HepG2 (cell line): ENCODE data around the gene PSMA7. TPM values are rescaled to one million over a fixed set of nuclear protein-coding genes. Genes with fewer than 3 reads are reported as not detected.

ENCODE experiments used
- DRAP1 ChIP-seq: IDR thresholded peaks from 2 replicates; pipeline ENCODE4 v1.6.1; 2016; ENCODE audit warnings: missing genetic modification reagents, missing compliant biosample characterization
- ELF1 ChIP-seq: sonication (generic); formaldehyde crosslinking; IDR thresholded peaks from 2 replicates; pipeline ENCODE4 v1.4.0; 2020; ENCODE audit warnings: missing genetic modification reagents
- ERF ChIP-seq: IDR thresholded peaks from 2 replicates; pipeline ENCODE4 v1.6.1; 2018; ENCODE audit warnings: missing biosample characterization, missing genetic modification reagents
- GLMP ChIP-seq: sonication (generic); formaldehyde crosslinking; IDR thresholded peaks from 2 replicates; pipeline ENCODE4 v1.9.0; 2021; ENCODE audit warnings: missing genetic modification reagents, mild to moderate bottlenecking, borderline replicate concordance
- HDAC1 ChIP-seq: sonication (generic); formaldehyde crosslinking; IDR thresholded peaks from 2 replicates; pipeline ENCODE4 v1.5.1; 2020; ENCODE audit warnings: mild to moderate bottlenecking, missing genetic modification reagents
- SP5 ChIP-seq: IDR thresholded peaks from 2 replicates; pipeline ENCODE4 v1.6.1; 2016; ENCODE audit warnings: low read depth, borderline replicate concordance
- TBX2 ChIP-seq: sonication (generic); formaldehyde crosslinking; IDR thresholded peaks from 2 replicates; pipeline ENCODE4 v1.5.0; 2020; ENCODE audit warnings: missing genetic modification reagents, mild to moderate bottlenecking, borderline replicate concordance
- TCF7 ChIP-seq: sonication (generic); IDR thresholded peaks from 2 replicates; pipeline ENCODE4 v1.6.1; 2016; ENCODE audit warnings: antibody characterized with exemption, low read depth
- TEAD2 ChIP-seq: sonication (generic); formaldehyde crosslinking; IDR thresholded peaks from 2 replicates; pipeline ENCODE4 v1.9.0; 2021; ENCODE audit warnings: missing genetic modification reagents
- TRIM24 ChIP-seq: sonication (generic); formaldehyde crosslinking; IDR thresholded peaks from 2 replicates; pipeline ENCODE4 v1.8.0; 2022; ENCODE audit warnings: mild to moderate bottlenecking, missing genetic modification reagents
- ZFP36L2 ChIP-seq: sonication (generic); formaldehyde crosslinking; IDR thresholded peaks from 2 replicates; pipeline ENCODE4 v1.4.0; 2020; ENCODE audit warnings: missing genetic modification reagents
- ZMYM2 ChIP-seq: sonication (generic); formaldehyde crosslinking; IDR thresholded peaks from 2 replicates; pipeline ENCODE4 v1.8.0; 2022; ENCODE audit warnings: mild to moderate bottlenecking, missing genetic modification reagents
- ZNF260 ChIP-seq: sonication (generic); formaldehyde crosslinking; IDR thresholded peaks from 2 replicates; pipeline ENCODE4 v1.4.0; 2020; ENCODE audit warnings: missing genetic modification reagents, low read depth, mild to moderate bottlenecking, borderline replicate concordance
- ZNF446 ChIP-seq: sonication (generic); formaldehyde crosslinking; IDR thresholded peaks from 2 replicates; pipeline ENCODE4 v1.5.0; 2020; ENCODE audit warnings: mild to moderate bottlenecking, missing genetic modification reagents
- ZNF501 ChIP-seq: sonication (generic); formaldehyde crosslinking; IDR thresholded peaks from 2 replicates; pipeline ENCODE4 v1.5.1; 2020; ENCODE audit warnings: mild to moderate bottlenecking, moderate library complexity, missing genetic modification reagents
- ZNF569 ChIP-seq: sonication (generic); formaldehyde crosslinking; IDR thresholded peaks from 2 replicates; pipeline ENCODE4 v1.5.0; 2020; ENCODE audit warnings: mild to moderate bottlenecking, missing genetic modification reagents, moderate library complexity, borderline replicate concordance
- ZNF660 ChIP-seq: sonication (generic); formaldehyde crosslinking; IDR thresholded peaks from 2 replicates; pipeline ENCODE4 v1.5.1; 2020; ENCODE audit warnings: mild to moderate bottlenecking, low read depth, missing genetic modification reagents, borderline replicate concordance
- ZNF780A ChIP-seq: sonication (generic); formaldehyde crosslinking; IDR thresholded peaks from 2 replicates; pipeline ENCODE4 v1.8.0; 2022; ENCODE audit warnings: mild to moderate bottlenecking, missing genetic modification reagents, moderate library complexity
- polyA plus RNA-seq, 8 experiments: library from polyadenylated mRNA; depleted of rRNA in 3 of 8; stranded (reverse) in 7 of 8; unstranded in 1 of 8; fragments of >200 nt; fragmentation: Illumina TruSeq in 4 of 8; extraction: Trizol in 4 of 8; gene quantifications; 2 replicates each; pipeline versions ENCODE4 v1.2.1 to v1.2.3, GENCODE V29; 2011 to 2016; ENCODE audit warnings: low read depth in 4 of 8, missing spikeins in 1 of 8, mixed read lengths in 1 of 8; ENCODE audit not compliant: insufficient read depth in 1 of 8
- total RNA-seq, 5 experiments: library from RNA; depleted of rRNA; stranded (reverse); fragments of >200 nt; fragmentation: Illumina TruSeq; extraction: Trizol; gene quantifications; 2 replicates each; pipeline ENCODE4 v1.2.3, GENCODE V29; 2016; ENCODE audit warnings: low read depth in 1 of 5
- TF ChIP-seq, protein P1 (sequence below): sonication (generic); formaldehyde crosslinking; IDR thresholded peaks from 2 replicates; pipeline ENCODE4 v1.8.0; 2022; ENCODE audit warnings: mild to moderate bottlenecking, missing genetic modification reagents, moderate library complexity
- TF ChIP-seq, protein P2 (sequence below): sonication (generic); formaldehyde crosslinking; IDR thresholded peaks from 2 replicates; pipeline ENCODE4 v1.4.0; 2020; ENCODE audit warnings: missing genetic modification reagents, borderline replicate concordance

PSMA7 gene
- total and polyA plus RNA-seq, 2 of the 13 experiments (the other 11 are each of a cell fraction or from before 2014, with no cell fraction given), result 531 to 631 TPM

DNA sequence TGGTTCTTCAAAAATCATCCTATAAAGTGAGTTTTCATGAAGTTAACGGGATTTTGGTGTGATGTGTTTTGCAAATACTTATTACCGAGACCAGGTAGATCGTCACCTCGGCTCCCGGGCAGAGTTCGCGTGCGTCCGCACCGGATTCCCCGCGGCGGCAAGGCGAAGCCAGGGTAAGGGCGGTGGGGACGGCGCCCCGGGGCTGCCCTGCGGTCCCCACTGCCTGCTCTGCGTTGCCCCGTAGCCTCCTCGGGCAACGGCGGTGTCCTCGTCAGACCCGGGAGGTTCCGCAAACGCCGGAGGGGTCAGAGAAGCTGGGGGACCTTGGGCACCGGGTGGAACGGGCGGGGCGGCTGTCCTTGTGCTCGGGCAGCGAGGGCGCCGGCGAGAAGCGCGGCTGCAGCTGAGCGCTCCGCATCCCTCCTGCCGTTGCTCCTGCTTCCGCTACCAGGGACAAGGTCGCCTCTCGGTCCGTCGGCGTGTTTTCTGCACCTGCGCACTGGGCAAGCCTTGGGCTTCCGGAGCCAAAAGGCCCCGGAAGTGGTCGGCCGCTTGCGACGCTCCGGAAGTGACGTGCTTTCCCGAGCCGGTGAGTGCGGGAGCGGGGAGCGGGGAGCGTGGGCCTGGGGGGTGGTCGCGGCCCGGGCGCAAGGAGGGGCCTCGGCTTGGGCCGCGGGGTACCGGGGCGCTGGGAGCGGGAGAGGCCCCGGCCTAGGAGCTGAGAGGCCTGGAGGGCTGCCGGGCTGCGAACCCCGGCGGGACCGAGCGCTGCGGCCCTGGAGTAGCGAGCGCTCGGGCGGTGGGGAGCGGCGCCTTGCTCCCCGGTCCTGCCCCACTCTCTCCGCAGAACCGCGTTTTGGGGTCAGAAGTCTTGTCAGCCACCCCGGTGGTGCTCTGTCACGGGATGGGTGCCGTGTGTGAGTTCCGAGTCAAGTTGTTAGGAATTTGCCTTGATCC is 39.6 kb upstream of the PSMA7 start, which contains the start of gene MTG2 (continued):
- TF ChIP-seq ZFP36L2 (CRISPR knock-in tag) (no peak; the same call in 1 of the 2 replicates), SP5 (CRISPR knock-in tag) (peak; percentile 70; the same call in 1 of the 2 replicates), GLMP (CRISPR knock-in tag) (peak; percentile 33; the same call in 1 of the 2 replicates), TCF7 (no peak), TBX2 (CRISPR knock-in tag) (peak; percentile 98), ZNF660 (no peak), ERF (CRISPR knock-in tag) (peak; percentile 100), ZNF501 (peak; percentile 100), ZNF446 (peak; percentile 11; the same call in 1 of the 2 replicates), TRIM24 (no peak), TEAD2 (CRISPR knock-in tag) (peak; percentile 88; the same call in 1 of the 2 replicates), ZNF260 (peak; percentile 95; the same call in 1 of the 2 replicates), ZNF569 (CRISPR knock-in tag) (no peak; the same call in 1 of the 2 replicates), DRAP1 (CRISPR knock-in tag) (peak; percentile 92), ZMYM2 (no peak), HDAC1 (peak; percentile 99), ELF1 (CRISPR knock-in tag) (peak; percentile 98), ZNF780A (CRISPR knock-in tag) (peak; percentile 97; the same call in 1 of the 2 replicates)
- TF ChIP-seq, protein P1, sequence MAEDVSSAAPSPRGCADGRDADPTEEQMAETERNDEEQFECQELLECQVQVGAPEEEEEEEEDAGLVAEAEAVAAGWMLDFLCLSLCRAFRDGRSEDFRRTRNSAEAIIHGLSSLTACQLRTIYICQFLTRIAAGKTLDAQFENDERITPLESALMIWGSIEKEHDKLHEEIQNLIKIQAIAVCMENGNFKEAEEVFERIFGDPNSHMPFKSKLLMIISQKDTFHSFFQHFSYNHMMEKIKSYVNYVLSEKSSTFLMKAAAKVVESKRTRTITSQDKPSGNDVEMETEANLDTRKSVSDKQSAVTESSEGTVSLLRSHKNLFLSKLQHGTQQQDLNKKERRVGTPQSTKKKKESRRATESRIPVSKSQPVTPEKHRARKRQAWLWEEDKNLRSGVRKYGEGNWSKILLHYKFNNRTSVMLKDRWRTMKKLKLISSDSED (CRISPR knock-in tag), result no peak
- TF ChIP-seq, protein P2, sequence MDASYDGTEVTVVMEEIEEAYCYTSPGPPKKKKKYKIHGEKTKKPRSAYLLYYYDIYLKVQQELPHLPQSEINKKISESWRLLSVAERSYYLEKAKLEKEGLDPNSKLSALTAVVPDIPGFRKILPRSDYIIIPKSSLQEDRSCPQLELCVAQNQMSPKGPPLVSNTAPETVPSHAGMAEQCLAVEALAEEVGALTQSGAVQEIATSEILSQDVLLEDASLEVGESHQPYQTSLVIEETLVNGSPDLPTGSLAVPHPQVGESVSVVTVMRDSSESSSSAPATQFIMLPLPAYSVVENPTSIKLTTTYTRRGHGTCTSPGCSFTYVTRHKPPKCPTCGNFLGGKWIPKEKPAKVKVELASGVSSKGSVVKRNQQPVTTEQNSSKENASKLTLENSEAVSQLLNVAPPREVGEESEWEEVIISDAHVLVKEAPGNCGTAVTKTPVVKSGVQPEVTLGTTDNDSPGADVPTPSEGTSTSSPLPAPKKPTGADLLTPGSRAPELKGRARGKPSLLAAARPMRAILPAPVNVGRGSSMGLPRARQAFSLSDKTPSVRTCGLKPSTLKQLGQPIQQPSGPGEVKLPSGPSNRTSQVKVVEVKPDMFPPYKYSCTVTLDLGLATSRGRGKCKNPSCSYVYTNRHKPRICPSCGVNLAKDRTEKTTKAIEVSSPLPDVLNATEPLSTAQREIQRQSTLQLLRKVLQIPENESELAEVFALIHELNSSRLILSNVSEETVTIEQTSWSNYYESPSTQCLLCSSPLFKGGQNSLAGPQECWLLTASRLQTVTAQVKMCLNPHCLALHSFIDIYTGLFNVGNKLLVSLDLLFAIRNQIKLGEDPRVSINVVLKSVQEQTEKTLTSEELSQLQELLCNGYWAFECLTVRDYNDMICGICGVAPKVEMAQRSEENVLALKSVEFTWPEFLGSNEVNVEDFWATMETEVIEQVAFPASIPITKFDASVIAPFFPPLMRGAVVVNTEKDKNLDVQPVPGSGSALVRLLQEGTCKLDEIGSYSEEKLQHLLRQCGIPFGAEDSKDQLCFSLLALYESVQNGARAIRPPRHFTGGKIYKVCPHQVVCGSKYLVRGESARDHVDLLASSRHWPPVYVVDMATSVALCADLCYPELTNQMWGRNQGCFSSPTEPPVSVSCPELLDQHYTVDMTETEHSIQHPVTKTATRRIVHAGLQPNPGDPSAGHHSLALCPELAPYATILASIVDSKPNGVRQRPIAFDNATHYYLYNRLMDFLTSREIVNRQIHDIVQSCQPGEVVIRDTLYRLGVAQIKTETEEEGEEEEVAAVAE (CRISPR knock-in tag), result peak; percentile 93; the same call in 1 of the 2 replicates
